K562 (cell line): ENCODE data around the gene EIF4E3. TPM values are rescaled to one million over a fixed set of nuclear protein-coding genes. Genes with fewer than 3 reads are reported as not detected.

Source experiments
- ATAC-seq: fragments of 200-7000 bp; cut with Tn5 transposase; 3 replicates; pipeline ENCODE4 v1.9.1; 2020; ENCODE audit warnings: moderate library complexity
- BruUV-seq: library from RNA; stranded (reverse); fragments of 400-500 nt; replicated peaks from 2 replicates; lab custom pipeline; 2021; lab: Mats Ljungman, UMichigan
- CTCF ChIA-PET: fragments of 300-600 bp; formaldehyde crosslinking; extraction: SDS; loops from one replicate; lab custom pipeline; 2021; ENCODE audit warnings: low intra/inter-chr PET ratio; lab: Yijun Ruan, JAX
- POLR2A ChIA-PET: fragments of 300-600, 350-650 bp; sonication (Branson Sonifier 250); formaldehyde crosslinking; extraction: SDS; loops from one replicate; lab custom pipeline; 2021; ENCODE audit warnings: antibody characterized with exemption, inconsistent platforms; lab: Yijun Ruan, JAX
- DNase-seq, 4 experiments: peaks; one replicate each; pipeline versions ENCODE4 v3.0.0 to v3.0.0-alpha.2; 2011 to 2018; ENCODE audit warnings: low spot score in 3 of 4, mixed read lengths in 3 of 4; ENCODE audit errors: extremely low read depth in 1 of 4
- FAIRE-seq: peaks from 2 replicates; lab custom pipeline; 2011; peaks lifted over from hg19 to GRCh38; lab: Jason Lieb, UNC
- H2AFZ ChIP-seq: 2 replicates; pipeline ENCODE4 v1.6.0; 2011; ENCODE audit warnings: low read depth, low read length, control low read depth, inconsistent platforms
- H3K27ac ChIP-seq: fragments of 200-600 bp; 3 replicates; pipeline ENCODE4 v1.8.0; 2011; ENCODE audit warnings: low read depth, mild to moderate bottlenecking, control low read depth, inconsistent platforms, low read length, moderate library complexity, mixed read lengths; ENCODE audit errors: extremely low read depth
- H3K27me3 ChIP-seq, 2 experiments: fragments of 300-600 bp in 1 of 2; 2 replicates in 1 of 2; 3 replicates in 1 of 2; pipeline versions ENCODE4 v1.6.0 to v1.8.0; 2011; ENCODE audit warnings: inconsistent platforms in 2 of 2, low read length in 2 of 2, mild to moderate bottlenecking in 1 of 2, mixed read lengths in 1 of 2, moderate library complexity in 1 of 2; ENCODE audit not compliant: control insufficient read depth in 2 of 2, insufficient read depth in 2 of 2
- H3K36me3 ChIP-seq: fragments of 300-600 bp; 3 replicates; pipeline ENCODE4 v1.8.0; 2011; ENCODE audit warnings: mild to moderate bottlenecking, low read length, inconsistent platforms; ENCODE audit not compliant: control insufficient read depth, insufficient read depth
- H3K4me1 ChIP-seq, 2 experiments: fragments of 200-600 bp in 1 of 2; replicated peaks in 1 of 2; 2 replicates in 1 of 2; 3 replicates in 1 of 2; pipeline versions ENCODE4 v1.5.1 to v1.8.0; 2011; ENCODE audit warnings: inconsistent platforms in 2 of 2, low read length in 2 of 2, mild to moderate bottlenecking in 1 of 2, mixed read lengths in 1 of 2, moderate library complexity in 1 of 2; ENCODE audit not compliant: control insufficient read depth in 2 of 2, insufficient read depth in 2 of 2
- H3K4me2 ChIP-seq: 2 replicates; pipeline ENCODE4 v1.6.1; 2011; ENCODE audit warnings: low read length, control low read depth, inconsistent platforms, mixed read lengths; ENCODE audit not compliant: insufficient read depth
- H3K4me3 ChIP-seq: fragments of 200-600 bp; sonication (generic), shearing (Covaris generic); 2 replicates; pipeline ENCODE4 v1.5.1; 2016; ENCODE audit warnings: control low read depth, inconsistent platforms
- H3K79me2 ChIP-seq: fragments of 200-600 bp; 3 replicates; pipeline ENCODE4 v1.8.0; 2011; ENCODE audit warnings: low read length, inconsistent platforms; ENCODE audit not compliant: control insufficient read depth, insufficient read depth
- H3K9ac ChIP-seq, 2 experiments: 2 replicates each; pipeline versions ENCODE4 v1.6.0 to v1.6.1; 2011; ENCODE audit warnings: low read depth in 2 of 2, low read length in 2 of 2, control low read depth in 1 of 2, inconsistent platforms in 1 of 2, mild to moderate bottlenecking in 1 of 2, mixed read lengths in 1 of 2; ENCODE audit not compliant: insufficient read depth in 1 of 2
- H3K9me1 ChIP-seq: one replicate; pipeline ENCODE4 v1.6.0; 2011; ENCODE audit warnings: inconsistent platforms, mild to moderate bottlenecking, low read length, moderate library complexity; ENCODE audit not compliant: control insufficient read depth, insufficient read depth
- H3K9me3 ChIP-seq: replicated peaks from 2 replicates; pipeline ENCODE4 v1.5.1; 2011; ENCODE audit warnings: low read depth, low read length, inconsistent platforms; ENCODE audit not compliant: control insufficient read depth, insufficient read depth
- H4K20me1 ChIP-seq: replicated peaks from 2 replicates; pipeline ENCODE4 v1.6.1; 2011; ENCODE audit warnings: low read length, inconsistent platforms, mixed read lengths; ENCODE audit not compliant: control insufficient read depth, insufficient read depth
- CBX1 ChIP-seq: sonication (generic); IDR thresholded peaks from 2 replicates; pipeline ENCODE4 v1.6.1; 2016; ENCODE audit warnings: antibody characterized with exemption, low read depth, mild to moderate bottlenecking
- DPF2 ChIP-seq: fragments of 450-650 bp; IDR thresholded peaks from 2 replicates; pipeline ENCODE4 v1.6.1; 2016
- ILK ChIP-seq: fragments of 450-650 bp; IDR thresholded peaks from 2 replicates; pipeline ENCODE4 v1.6.1; 2016; ENCODE audit warnings: missing genetic modification characterization, low read depth, mild to moderate bottlenecking, missing compliant biosample characterization, moderate library complexity, borderline replicate concordance
- NR2C1 ChIP-seq, 2 experiments: fragments of 450-650 bp; IDR thresholded peaks; 2 replicates each; pipeline ENCODE4 v1.6.1; 2017; ENCODE audit warnings: mild to moderate bottlenecking in 2 of 2, antibody characterized with exemption in 1 of 2, inconsistent platforms in 1 of 2, missing compliant biosample characterization in 1 of 2, missing genetic modification characterization in 1 of 2
- SAFB ChIP-seq: fragments of 200-400 bp; formaldehyde crosslinking; IDR thresholded peaks from 2 replicates; pipeline ENCODE4 v1.6.1; 2017; ENCODE audit warnings: low read depth, low read length, borderline replicate concordance
- TOE1 ChIP-seq, 2 experiments: fragments of 450-650 bp in 1 of 2; sonication (generic) in 1 of 2; formaldehyde crosslinking in 1 of 2; IDR thresholded peaks; 2 replicates each; pipeline versions ENCODE4 v1.7.1 to v1.8.0; 2016 to 2022; ENCODE audit warnings: borderline replicate concordance in 2 of 2, mild to moderate bottlenecking in 2 of 2, antibody characterized with exemption in 1 of 2, inconsistent platforms in 1 of 2, low read depth in 1 of 2, missing genetic modification reagents in 1 of 2, moderate library complexity in 1 of 2
- ZNF696 ChIP-seq: fragments of 250-450 bp; sonication (Bioruptor Pico); conservative IDR thresholded peaks from 2 replicates; pipeline ENCODE4 v1.4.0; 2020; ENCODE audit warnings: mild to moderate bottlenecking, moderate library complexity
- WGBS: fragments of 100-300 bp; shearing (Covaris generic); methylation state at CpG from one replicate; pipeline ENCODE4 v1.1.6; 2016; ENCODE audit warnings: low coverage, mixed read lengths; ENCODE audit not compliant: insufficient coverage; ENCODE audit errors: missing lambda C conversion rate; 5-methylcytosine and 5-hydroxymethylcytosine counted together
- in situ Hi-C: fragments of 300-500 bp; cut with MboI; formaldehyde crosslinking; loops from 4 replicates; pipeline ENCODE4 v1.15.0; 2018; ENCODE audit warnings: inconsistent platforms, mixed read lengths
- intact Hi-C: fragments of 100-400 bp; cut with micrococcal nuclease; formaldehyde crosslinking; loops from 2 replicates; pipeline ENCODE4 v1.14.2; 2022
- polyA plus RNA-seq, 8 experiments: library from polyadenylated mRNA; depleted of rRNA in 4 of 8; stranded (reverse) in 5 of 8; unstranded in 3 of 8; fragments of >200 nt; fragmentation: Nextera tagmentation in 2 of 8; fragmentation: Illumina TruSeq in 1 of 8; extraction: Ambion mirVana in 2 of 8; extraction: Trizol in 1 of 8; gene quantifications; 2 replicates each; pipeline versions ENCODE4 v1.2.1 to v1.2.3, GENCODE V29; 2011 to 2014; ENCODE audit warnings: inconsistent platforms in 1 of 8, missing spikeins in 1 of 8
- total RNA-seq, 7 experiments: library from RNA; depleted of rRNA in 6 of 7; stranded (reverse); fragments of >200 nt in 6 of 7; fragmentation: Illumina TruSeq in 2 of 7; extraction: Trizol in 2 of 7; gene quantifications; 2 replicates each; pipeline versions ENCODE4 v1.2.1 to v1.2.3, GENCODE V29; 2011 to 2021; ENCODE audit warnings: low replicate concordance in 1 of 7
- TF ChIP-seq, protein P1 (sequence below), 2 experiments: fragments of 450-650 bp; formaldehyde crosslinking in 1 of 2; IDR thresholded peaks; 2 replicates each; pipeline versions ENCODE4 v1.4.0 to v1.6.1; 2014 to 2020; ENCODE audit warnings: mild to moderate bottlenecking in 2 of 2, borderline replicate concordance in 1 of 2, low read depth in 1 of 2
- TF ChIP-seq, protein P2 (sequence below): IDR thresholded peaks from 2 replicates; pipeline ENCODE4 v1.6.1; 2012; ENCODE audit warnings: low read depth, low read length, improper control_type of control experiment, borderline replicate concordance

The EIF4E3 gene
- total and polyA plus RNA-seq, 9 of the 15 experiments (the other 6 are each of a cell fraction or from before 2014, with no cell fraction given) = 0.18 to 2.5 (median 1.1) TPM

DNA sequence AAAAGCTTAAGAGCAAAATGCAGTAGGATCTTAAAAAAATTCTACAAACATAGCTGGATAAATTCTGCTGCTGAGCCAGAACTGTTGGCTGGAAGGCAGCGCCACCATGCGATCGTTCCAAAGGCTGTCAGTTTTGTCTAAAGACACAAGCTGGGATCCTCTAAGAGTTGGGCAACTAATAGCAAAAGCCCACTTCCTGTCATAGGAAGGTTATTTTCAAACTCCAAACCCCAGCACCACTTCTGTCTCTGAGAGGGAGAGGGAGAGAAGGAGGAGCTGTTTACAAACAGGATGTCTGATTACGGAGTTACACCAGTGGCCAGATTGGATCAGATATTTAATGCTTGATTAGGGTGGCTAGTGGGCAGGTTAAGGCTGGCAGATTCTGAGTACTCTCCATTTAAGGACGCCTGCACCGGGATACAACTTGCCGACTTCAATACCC is 44.0 kb downstream of the EIF4E3 start (continued):
- TF ChIP-seq, protein P1, sequence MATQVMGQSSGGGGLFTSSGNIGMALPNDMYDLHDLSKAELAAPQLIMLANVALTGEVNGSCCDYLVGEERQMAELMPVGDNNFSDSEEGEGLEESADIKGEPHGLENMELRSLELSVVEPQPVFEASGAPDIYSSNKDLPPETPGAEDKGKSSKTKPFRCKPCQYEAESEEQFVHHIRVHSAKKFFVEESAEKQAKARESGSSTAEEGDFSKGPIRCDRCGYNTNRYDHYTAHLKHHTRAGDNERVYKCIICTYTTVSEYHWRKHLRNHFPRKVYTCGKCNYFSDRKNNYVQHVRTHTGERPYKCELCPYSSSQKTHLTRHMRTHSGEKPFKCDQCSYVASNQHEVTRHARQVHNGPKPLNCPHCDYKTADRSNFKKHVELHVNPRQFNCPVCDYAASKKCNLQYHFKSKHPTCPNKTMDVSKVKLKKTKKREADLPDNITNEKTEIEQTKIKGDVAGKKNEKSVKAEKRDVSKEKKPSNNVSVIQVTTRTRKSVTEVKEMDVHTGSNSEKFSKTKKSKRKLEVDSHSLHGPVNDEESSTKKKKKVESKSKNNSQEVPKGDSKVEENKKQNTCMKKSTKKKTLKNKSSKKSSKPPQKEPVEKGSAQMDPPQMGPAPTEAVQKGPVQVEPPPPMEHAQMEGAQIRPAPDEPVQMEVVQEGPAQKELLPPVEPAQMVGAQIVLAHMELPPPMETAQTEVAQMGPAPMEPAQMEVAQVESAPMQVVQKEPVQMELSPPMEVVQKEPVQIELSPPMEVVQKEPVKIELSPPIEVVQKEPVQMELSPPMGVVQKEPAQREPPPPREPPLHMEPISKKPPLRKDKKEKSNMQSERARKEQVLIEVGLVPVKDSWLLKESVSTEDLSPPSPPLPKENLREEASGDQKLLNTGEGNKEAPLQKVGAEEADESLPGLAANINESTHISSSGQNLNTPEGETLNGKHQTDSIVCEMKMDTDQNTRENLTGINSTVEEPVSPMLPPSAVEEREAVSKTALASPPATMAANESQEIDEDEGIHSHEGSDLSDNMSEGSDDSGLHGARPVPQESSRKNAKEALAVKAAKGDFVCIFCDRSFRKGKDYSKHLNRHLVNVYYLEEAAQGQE (IDR thresholded peaks at IDR 0.05; ENCODE audit: borderline replicate concordance) = peak; percentile 20; the same call in 1 of the 2 replicates
- TF ChIP-seq, protein P1 (CRISPR knock-in tag; IDR thresholded peaks at IDR 0.05; ENCODE audit: low read depth) = no peak

GRCh38 chr3:71680603-71681002 is 44.6 kb downstream of the EIF4E3 start:
- no TSS peak for BruUV-seq
- H3K79me2 ChIP-seq = no peaks in the 10 kb centered on the region
- H3K27me3 ChIP-seq = peaks cover 4 to 5% of the 10 kb centered on the region in 2 experiments; a peak in 3 of 5 replicates
- WGBS = 0% methylated on average over 1 of the region's 1 CpG
- DNase-seq (no peak), ATAC-seq (no peak)
- ChIA-PET CTCF (interaction anchor here (0.6 to 1.5 kb wide), 3 partner anchors 1066 to 1130 kb away, joined by 3 read pairs; no protein-coding TSS in a partner anchor), POLR2A (no interaction called here)
- no peak overlapping the region for H3K4me3 ChIP-seq
- no peak for TF ChIP-seq NR2C1 (IDR thresholded peaks at IDR 0.05)
- no peak for TF ChIP-seq NR2C1 (tag; IDR thresholded peaks at IDR 0.05)
- TF ChIP-seq DPF2 = no peak
- TF ChIP-seq CBX1 = no peak
- TF ChIP-seq, protein P2, sequence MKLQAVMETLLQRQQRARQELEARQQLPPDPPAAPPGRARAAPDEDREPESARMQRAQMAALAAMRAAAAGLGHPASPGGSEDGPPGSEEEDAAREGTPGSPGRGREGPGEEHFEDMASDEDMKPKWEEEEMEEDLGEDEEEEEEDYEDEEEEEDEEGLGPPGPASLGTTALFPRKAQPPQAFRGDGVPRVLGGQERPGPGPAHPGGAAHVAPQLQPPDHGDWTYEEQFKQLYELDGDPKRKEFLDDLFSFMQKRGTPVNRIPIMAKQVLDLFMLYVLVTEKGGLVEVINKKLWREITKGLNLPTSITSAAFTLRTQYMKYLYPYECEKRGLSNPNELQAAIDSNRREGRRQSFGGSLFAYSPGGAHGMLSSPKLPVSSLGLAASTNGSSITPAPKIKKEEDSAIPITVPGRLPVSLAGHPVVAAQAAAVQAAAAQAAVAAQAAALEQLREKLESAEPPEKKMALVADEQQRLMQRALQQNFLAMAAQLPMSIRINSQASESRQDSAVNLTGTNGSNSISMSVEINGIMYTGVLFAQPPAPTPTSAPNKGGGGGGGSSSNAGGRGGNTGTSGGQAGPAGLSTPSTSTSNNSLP = no peak
- TF ChIP-seq ZNF696 (CRISPR knock-in tag) = no peak
- no peak for TF ChIP-seq TOE1 (IDR thresholded peaks at IDR 0.05; ENCODE audit: borderline replicate concordance)
- no peak for TF ChIP-seq TOE1 (CRISPR knock-in tag; IDR thresholded peaks at IDR 0.05; ENCODE audit: borderline replicate concordance, low read depth)
- no peak for TF ChIP-seq ILK (tag)
- TF ChIP-seq SAFB = no peak
- TF ChIP-seq, all 486 proteins: peak for 0
- in situ Hi-C loops = no loop called here
- no peaks in the 10 kb centered on the region for H3K9me3 ChIP-seq
- no peak overlapping the region for H2AFZ ChIP-seq
- no peaks in the 10 kb centered on the region for H3K4me1 ChIP-seq
- H3K9me1 ChIP-seq = no peaks in the 10 kb centered on the region
- intact Hi-C loops = no loop called here
- no peaks in the 10 kb centered on the region for H4K20me1 ChIP-seq
- no peak overlapping the region for H3K27ac ChIP-seq
- no peak for FAIRE-seq
- no peaks in the 10 kb centered on the region for H3K36me3 ChIP-seq
- no peak overlapping the region for H3K9ac ChIP-seq
- H3K4me2 ChIP-seq = no peak overlapping the region
